Measurements from ENCODE around the gene FSCB.

Gene FSCB

GRCh38 chr14:44461811-44462210, 45.3 kb downstream of the FSCB start:
- H3K36me3 Mint-ChIP-seq, result no peaks in the 10 kb centered on the region
- no peaks in the 10 kb centered on the region for H3K27me3 Mint-ChIP-seq
- peaks cover under 1% of the 10 kb centered on the region for H3K9me3 Mint-ChIP-seq
- no peak overlapping the region for H3K27ac Mint-ChIP-seq
- H3K4me1 Mint-ChIP-seq, result no peaks in the 10 kb centered on the region
- no peak overlapping the region for H3K4me3 Mint-ChIP-seq

Data from activated naive CD4-positive, alpha-beta T cell treated with anti-CD3 and anti-CD28 coated beads, Interleukin-2, amount 50 U/mL, for 24 hours (primary cell).